ENCODE data around the gene LRRC45.

The LRRC45 gene

GRCh38 chr17:81994593-81995462 is 28.3 kb upstream of the LRRC45 start:
- DNase-seq, result no peak

DNA sequence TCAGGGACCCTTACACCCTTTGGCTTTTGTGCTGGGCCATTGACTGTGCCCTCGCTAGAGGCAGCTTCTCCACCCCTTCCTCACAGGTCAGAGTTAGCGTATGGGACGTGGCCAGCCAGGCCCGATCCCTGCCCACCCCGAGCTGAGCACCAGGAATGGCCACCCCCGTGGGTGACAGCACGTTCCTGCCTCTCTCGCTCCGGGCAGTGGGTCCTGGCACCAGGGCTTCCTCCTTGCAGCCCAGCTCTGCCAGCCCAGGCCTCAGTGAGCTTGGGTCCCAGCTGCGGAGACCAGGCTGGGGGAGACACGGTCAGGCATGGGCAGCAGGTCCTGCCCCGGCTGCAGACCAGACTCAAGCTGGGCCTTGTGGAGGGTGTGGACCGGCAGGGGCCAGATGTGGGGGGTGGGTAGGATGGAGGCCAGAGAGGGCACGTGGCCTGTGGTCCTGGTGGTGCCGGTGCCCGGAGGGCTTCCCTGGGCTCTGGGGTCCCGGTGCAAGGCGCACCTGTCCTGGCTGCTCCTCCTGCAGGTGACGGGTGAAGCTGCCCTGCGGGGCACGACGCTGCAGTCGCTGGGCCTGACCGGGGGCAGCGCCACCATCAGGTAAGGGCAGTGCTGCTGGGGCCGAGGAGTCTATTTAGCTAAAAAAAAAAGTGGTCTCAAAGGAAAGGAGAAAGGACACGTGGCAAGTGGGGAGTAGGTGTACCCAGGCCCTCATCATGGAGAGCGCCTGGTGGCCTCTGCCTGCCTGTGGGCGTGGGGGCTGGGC is 27.5 kb upstream of the LRRC45 start:
- no peak for DNase-seq

GRCh38 chr17:81996232-81996756 is 26.8 kb upstream of the LRRC45 start:
- no peak for DNase-seq

DNA sequence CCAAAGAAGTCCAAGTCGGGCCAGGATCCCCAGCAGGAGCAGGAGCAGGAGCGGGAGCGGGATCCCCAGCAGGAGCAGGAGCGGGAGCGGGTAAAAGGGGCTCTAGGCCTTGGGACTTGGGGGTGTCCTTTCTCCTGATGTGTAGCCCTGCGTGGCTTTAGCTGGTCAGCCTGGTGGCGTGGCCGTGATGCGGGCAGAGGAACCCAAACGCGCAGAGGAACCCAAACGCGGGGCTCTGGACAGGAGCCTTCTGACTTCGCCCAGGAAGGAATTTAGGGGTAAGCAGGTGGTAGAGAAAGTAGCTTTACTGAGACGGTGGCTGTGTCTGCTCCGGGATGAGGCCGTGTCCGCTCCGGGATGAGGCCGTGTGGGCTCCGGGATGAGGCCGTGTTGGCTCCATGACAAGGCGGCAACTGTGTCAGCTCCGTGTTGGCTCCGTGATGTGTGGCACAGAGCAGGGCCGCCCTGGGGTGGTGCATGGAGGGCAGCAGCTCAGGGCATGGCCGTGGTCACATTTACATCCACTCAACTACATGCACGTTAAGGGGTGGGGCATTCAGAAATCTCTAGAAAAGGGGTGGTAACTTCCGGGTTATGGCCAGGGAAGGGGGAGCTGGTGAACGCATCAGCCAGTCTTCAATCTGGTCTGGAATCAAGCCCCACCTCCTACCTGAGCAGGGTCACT is 26.2 kb upstream of the LRRC45 start:
- no peak for DNase-seq

GRCh38 chr17:81998212-81998611 is 24.9 kb upstream of the LRRC45 start:
- DNase-seq, result no peak

DNA sequence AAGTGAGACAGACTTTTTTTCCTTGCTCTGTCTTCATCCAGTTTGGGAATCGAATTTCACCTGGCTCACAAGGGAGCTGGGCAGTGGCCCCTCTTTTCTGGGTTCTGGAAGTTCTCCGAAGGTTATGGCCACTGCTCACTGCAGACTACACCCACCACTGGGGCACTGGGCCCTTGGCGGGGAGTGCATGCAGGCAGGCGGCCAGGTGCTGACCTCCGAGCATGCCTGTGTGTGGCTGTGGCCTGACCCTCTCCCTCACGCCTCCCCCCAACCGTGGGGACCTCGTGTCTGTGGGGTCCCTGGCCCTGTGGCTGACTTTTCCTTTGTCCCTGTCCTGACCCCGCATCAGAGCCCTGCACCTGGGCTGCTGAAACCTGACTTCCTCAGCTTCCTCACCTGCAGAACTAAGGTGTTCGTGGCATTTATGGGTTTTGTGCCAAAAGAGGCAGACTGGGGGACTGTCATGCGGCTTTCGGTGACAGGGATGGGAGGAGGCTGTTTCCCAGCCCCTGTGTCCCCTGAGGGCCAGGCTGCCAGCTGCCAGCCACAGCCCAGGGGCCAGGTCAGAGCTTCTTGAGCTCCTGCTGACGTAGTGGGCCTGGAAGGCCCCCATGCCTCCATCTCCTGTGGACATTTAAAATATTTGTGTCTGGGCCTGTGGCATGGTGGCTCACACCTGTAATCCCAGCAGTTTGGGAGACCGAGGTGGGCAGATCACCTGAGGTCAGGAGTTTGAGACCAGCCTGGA is 24.2 kb upstream of the LRRC45 start:
- DNase-seq, result peak; percentile 34

GRCh38 chr17:81999587-81999975 is 23.5 kb upstream of the LRRC45 start:
- DNase-seq, result no peak

DNA sequence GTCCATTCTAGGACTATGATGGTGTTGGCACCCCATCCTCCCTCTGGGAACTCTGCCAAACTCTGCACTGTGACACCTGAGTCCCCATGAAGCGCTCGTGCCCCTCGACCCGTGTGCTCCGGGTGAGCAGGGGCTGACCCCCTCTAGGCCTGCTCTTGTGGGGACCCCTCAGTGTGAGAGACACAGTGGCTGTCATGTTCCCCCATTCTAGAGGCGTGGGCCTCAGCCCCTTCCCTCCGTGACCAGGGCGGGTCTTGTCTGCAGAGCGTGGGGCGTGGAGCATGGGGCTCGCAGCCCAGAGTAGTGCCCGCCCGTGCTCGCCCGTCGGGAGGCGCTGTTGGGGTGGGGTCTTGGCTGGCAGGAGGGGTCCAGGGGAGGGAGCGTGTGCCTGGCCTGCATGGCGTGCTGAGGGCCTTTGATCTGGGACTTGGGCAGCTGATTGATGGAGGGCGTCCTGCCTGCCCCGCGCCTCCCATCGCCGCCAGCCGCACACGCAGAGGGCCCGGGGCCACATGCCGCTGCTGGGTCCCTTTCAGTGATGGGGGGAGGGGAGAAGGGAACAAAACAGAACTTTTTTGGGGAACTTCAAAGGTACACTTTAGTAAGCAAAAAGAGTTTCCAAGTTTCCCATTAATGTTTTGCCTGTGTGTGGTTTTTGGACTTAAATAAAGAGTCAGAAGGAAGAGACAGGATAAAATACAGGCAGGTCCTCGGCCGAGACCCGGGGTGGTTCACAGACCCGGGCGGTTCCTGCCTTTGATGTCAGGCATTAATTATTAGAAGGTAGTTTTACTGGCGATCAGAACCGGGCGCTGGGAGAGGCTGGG is 22.9 kb upstream of the LRRC45 start:
- no peak for DNase-seq

- DNase-seq, result peak; percentile 61
These were observed 22.1 kb upstream of the LRRC45 start for GRCh38 chr17:82000803-82001570.

GRCh38 chr17:82001571-82002056 is 21.5 kb upstream of the LRRC45 start:
- no peak for DNase-seq

DNA sequence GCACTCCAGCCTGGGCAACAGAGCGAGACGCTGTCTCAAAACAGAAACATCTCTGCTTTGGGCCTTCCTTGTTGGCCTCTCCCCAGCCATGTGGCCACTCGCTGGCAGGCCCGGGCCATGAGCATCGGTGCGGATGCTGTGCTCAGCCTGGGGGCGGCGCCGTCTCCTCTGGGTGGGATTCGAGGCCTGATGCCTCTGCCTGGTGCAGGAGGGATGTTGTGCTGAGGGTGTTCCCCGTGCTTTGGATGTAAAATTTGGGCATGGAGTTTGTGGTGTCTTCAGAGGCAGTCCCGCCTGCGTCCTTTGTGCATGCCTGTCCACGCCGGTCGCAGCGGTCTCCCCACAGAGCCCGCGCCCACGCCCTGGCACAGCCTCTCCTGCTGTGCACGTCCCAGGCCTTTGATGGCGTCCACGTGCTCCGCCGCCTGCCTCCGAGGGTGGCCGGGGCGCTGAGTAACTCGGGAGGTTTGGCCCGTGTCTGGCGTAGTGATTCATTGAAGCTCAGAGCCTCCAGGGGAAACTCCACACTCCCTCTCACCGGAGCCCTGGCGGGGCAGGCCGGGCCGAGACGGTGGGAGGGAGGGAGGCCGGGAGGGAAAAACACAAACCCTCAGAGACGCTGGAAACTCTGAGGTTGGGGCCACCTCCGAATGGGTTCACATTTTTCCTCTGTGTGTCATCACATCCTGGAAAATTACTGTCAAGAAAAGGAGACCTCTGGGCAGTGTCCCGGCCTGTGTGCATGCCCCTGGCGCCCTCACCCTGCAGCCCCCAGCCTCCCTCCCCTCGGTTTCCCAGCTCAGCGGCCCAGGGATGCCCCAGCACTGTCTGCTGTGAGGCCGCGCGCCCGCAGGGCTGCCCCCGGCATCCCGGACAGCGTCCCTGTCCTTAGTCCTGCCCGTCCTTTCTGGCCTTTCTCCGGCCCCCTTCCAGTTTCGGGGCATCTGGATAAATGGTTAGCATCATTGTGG is 19.4 kb upstream of the LRRC45 start:
- no peak for DNase-seq

- DNase-seq, result no peak
These were observed 18.3 kb upstream of the LRRC45 start for GRCh38 chr17:82004517-82005455.

GRCh38 chr17:82005701-82006348 is 17.3 kb upstream of the LRRC45 start:
- no peak for DNase-seq

DNA sequence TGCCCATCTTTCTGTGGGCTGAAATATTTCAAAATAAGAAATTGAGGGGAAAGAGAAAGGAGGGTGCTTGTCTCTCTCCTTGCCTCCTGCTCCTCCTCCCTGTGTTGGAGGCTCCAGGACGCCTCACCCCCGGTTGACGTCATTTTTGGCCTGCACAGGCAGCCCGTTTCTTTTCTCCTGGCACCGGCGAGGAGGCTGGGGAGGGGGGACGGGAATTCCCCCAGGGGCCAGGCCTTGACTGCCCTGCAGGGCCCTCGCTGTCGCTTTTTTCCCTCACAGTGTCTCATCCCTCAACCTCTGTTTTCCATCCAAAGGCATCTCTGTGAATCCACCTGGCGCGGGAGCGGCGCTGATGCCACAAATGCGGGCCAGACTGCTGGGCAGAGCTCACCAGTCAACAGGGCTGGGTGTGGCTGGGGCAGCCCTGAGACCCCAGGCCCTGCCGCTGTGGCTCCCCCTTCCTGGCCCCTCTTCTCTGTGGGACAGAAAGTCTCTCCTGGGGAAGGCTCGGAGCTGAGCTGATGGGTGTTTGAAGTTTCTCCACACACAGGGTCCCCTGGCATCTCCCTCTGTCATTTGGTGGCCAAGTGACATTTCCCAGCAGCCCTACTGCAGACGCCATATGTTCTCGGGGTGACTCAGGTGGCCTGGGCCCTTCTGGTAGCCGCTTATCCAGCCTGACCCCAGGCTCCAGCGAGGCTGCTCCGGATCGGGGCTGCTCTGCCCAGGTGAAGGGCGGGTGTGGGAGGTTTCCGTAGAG is 16.5 kb upstream of the LRRC45 start:
- no peak for DNase-seq

DNA sequence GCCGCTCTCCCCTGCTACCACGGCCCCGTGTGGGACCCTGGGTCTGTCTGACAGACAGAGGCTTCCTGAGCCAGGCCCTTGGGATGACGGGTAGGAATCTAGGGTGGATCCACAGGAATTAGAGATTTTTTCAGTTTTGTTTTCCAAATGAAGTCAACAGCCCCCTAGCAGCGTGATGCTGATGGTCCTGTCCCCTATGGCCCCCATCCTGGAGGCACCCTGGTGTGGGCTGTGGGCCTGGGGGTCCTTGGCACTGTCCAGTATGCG is 15.9 kb upstream of the LRRC45 start:
- DNase-seq, result no peak

GRCh38 chr17:82007495-82008257 is 15.4 kb upstream of the LRRC45 start:
- no peak for DNase-seq
